M059J (cell line): Measurements from ENCODE around the gene YAF2. TPM values are rescaled to one million over a fixed set of nuclear protein-coding genes. Genes with fewer than 3 reads are reported as not detected.

Source experiments
- DNase-seq: peaks from one replicate; pipeline ENCODE4 v3.0.0-alpha.2; 2012; ENCODE audit warnings: low read depth
- total RNA-seq: library from RNA; depleted of rRNA; stranded (reverse); fragments of >200 nt; shearing (Covaris generic); gene quantifications from 2 replicates; pipeline ENCODE4 v1.2.3, GENCODE V29; 2014

YAF2 gene
- total RNA-seq, 1 experiment from 2014 or later: 17.9 TPM

DNA sequence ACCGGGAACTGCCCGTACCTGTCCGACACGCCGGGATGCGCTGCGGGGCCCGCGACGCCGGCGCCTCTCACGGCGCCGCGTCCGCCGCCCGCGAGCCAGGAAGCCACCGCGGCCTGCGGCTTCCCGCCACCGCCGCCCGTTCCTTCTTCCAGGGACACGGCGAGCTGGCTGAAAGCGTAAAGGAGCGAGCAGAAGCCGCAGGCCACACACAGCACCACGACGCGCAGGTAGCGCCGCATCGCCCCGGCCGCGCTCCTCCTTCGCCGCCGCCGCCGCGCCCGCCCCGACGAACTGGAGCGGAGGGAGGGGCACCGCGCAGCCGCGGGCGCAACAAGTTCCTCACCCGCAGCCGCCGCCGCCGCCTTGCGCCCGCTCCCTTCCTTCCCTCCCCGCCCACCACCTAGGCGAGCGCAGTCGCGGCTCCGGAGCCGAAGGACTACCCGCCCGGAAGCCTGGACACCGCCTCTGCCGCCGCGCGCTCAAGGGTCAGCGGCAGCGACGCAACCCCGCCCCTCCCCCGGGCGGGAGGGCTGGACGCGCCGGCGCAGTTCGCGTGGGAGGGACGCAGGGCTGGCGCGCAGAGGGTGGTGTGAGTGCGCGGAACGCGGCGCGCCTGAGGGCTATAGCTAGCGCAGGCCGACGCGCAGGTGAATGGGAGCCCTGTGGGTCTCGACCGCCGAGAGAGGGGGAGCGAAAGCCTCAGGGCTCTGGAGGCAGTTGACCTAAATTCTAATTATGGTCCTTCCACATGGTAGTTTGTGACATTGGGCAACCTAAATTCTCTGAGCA, 93.4 kb downstream of the YAF2 start, which contains the start of gene GXYLT1:
Gene GXYLT1, minus strand, starts transcription at position 467 of the 789 bp plus-strand sequence. Its CDS starts 228 bp downstream, at position 239.
- peak; percentile 92 for DNase-seq

DNA sequence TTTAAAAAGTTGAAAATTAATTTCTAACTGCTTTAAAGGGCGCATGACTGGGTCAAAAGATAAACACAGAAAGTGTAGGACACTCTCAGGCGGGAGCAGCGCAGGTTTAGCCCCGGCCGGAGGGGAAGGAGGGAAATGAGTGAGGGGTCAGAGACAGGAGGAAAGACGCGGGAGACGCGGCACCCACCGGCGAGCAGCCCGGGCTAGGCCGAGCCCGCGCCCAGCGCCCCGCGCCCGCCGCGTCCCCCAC, 94.0 kb downstream of the YAF2 start:
- peak; percentile 32 for DNase-seq

DNA sequence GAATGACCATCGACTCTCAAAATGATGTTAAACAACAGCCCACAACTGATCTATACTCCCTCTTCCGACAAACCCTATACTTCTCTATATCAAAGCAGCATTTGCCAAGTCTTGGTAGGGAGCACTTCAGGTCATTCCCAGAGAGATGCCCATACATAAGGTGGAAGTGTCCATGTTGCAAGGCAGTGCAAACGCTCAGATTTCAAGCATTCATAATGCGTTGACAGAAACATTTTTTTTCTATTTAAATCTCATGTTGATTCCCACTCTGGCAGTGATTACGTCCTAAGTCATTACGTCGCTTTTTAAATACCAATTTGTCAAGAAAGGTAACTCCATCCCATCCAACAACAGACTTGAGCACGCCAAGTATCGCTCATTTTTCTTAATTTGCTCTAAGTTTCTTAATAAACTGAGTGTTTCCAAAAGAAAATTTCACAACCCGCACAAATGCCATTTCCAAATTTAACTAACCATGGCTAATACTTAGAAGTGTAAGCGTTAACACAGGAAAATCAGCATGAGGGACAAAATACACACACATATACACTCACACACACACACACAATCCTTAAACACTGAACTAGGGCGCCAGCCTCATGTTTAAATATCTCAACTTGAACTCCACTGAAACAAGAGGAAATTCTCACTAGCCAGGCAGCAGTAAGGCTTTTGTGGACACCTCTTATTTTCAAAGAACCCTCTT, 94.4 kb downstream of the YAF2 start:
- peak; percentile 19 for DNase-seq

DNA sequence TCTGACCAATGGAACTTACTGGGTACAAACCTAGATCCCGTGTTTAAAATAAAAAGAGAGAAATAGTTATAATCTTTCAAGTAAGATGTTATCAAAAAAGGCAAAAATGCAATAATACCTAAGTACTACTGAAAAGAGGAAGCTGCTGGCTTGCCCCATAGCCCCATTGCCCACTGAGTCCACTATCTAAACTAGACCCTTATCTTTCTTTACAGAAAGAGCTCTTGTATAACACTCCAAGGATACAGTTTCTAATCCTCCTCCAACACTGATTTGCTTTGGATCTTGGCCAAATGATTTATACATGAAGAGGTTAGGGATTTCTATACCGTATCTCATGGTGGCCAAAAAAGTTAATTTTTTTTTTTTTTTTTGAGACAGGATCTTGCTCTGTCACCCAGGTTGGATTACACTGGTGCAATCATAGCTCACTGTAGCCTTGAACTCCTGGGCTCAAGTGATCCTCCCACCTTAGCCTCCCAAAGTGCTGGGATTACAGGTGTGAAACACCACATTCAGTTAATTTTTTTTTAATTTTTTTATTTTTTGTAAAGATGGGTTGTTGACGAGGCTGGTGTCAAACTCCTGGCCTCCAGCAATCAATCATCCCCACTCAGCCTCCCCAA, 96.0 kb downstream of the YAF2 start:
- no peak for DNase-seq

DNA sequence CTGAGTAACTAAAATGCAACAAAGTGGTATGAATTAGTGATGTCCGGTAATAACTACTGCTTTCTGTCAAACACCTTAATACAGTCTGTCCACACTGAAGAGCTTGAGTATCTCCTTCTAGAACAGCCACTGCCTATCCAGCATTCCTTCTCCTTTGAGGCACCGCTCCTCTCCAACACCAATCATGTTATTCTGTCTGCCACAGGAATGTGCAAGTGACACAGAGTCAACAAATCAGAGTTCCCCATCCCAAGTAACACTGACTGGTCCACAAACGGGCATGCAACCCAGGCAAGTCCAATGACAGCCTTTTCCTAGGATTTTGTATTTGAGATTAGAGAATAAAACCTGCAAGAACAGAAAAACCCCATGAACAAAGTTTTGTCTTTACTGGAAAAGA, 97.1 kb downstream of the YAF2 start:
- peak; percentile 71 for DNase-seq

DNA sequence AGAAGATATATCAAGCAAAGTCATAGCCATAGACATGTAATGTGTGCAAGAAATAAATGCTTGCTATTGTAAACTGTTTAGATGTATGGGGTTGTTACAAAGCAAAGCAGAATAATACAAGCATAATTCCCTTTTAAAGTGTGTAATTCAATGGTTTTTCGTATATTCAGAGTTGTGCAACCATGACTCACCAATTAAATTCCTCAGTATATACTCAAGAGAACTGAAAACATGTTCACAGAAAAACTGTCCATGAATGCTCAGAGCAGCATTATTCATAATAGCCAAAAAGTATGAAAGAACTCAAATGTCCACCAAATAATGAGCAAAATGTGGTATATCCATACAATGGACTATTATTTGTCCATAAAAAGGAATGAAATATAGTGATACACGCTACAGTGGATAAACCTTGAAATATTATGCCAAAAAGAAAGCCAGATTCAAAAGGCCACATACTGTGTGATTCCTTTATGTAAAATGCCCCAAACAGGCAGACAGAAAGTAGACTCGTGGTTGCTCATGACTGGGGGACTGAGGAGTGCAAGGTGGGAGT, 102.7 kb downstream of the YAF2 start:
- DNase-seq: peak; percentile 61

DNA sequence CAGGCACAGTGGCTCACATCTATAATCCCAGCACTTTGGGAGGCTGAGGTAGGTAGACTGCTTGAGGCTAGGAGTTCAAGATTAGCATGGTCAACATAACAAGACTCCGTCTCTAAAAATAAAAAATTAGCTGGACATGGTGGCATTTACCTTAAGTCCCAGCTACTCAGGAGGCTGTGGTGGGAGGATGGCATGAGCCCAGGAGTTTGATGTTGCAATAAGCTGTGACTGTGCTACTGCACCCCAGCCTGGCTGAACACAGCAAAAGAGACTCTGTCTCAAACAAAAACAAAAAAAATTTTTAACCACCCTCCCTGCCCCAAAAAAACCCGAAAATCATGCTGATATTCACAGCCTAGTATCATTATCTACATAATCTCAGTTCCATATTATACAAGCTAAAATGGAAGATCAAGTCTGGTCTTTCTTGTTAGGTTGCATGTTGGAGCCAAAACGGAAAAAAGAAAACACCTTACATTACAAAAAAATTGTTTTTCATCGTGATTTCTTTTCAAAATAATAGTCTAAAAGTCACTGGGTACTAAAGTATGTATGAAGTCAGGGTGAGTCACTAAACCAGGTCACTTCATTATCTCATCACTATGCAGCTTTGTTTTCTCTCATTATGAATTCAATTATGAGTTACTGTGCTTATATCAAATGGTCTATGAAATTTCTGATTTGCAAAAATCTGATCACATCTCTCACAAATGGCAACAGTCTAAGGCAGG, 107.2 kb downstream of the YAF2 start:
- peak; percentile 77 for DNase-seq

DNA sequence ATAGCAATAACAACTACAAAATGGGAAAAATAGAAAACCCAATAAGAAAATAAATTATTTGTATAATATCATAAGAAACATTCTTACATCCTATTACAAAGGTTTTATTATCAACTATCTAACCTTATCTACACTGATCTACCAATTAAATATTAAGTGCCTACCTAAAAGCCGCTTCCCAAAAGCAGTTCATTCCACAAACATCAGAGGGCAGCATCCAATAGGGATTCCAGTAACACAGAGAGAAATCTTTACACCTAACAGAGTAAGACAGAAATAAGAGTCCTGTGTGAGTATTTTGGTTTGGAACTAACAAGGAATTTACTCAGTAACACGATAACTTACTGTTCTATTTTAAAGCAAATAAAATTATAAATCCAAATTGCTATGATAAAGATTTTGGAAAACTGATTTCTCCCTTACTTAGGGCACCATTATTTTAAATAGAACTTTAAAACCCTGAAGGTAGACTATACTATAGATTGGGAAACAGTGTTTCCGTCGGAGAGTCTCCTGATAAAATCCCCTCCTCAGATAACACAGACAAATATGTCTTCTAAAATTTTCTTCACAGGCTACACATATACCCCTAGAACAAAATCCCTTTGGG, 108.3 kb downstream of the YAF2 start:
- peak; percentile 77 for DNase-seq

DNA sequence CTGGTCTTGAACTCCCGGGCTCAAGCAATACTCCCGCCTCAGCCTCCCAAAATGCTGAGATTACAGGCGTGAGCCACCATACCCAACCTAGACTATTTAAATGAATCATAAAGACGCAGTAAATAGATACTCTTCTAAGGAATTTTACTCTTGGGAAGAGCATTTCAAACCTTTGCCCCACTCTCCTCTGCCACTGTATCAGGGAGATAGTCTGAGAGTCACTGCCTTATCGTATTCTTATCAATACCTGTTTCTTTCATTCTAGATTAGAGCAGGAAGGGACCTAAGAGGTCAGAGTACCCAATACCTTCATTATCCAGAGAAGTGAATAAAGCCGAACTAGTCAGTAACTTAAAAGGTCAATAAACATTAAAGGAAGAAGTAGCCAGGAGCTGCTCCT, 109.2 kb downstream of the YAF2 start:
- DNase-seq: no peak

DNA sequence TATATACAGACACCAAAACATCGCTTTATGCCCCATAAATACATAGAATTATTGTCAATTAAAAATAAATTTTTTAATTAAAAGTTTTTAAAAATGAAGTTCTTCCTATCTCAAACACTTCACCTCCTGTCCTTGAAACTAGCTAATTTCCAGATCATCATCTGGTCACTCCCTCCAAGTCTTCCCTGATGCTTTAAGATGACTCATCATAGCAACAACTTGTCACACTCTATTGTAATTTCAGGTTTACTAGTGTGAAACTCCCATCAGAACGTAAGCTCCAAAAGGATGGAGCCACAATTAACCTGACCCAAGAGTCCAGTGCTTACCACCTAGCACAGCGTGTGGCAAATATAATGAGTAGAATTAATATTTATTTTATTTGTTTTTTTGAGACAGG, 109.7 kb downstream of the YAF2 start:
- peak; percentile 56 for DNase-seq

DNA sequence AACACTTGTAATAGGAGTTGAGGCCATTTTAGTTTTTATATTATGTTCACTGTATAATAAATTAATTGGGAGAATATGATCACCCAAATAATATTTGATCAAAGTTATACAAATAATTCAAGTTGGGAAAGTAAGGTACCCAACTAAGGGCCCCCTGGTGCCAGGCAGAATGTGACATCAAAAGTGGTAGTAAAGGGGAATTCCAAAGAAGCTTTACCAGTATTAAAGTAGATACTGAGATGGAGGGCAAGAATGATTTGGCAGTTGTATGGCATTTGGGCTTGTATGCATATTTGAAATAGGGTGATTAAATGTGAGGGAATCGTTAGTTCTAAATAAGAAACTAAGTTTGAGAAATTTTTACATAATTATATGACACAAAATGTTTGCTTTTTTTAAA, 111.1 kb downstream of the YAF2 start:
- no peak for DNase-seq

DNA sequence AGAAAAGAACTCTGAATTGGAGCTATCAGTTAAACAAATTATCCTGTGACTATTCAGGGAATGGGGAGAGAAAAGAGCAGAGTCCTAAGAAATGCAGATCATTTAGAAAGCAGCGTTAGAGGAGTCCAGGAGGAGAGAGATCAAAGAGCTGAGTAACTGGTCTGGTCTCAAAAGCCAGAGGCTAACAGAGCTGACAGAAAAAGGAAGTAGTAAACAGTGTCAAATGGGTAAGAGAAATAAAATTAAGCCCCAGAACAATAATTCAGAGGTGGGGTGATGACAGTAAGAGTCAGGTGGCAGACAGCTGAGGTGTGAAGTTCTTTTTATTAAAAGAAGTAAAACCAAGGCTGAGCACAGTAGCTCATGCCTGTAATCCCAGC, 112.7 kb downstream of the YAF2 start:
- DNase-seq: no peak

DNA sequence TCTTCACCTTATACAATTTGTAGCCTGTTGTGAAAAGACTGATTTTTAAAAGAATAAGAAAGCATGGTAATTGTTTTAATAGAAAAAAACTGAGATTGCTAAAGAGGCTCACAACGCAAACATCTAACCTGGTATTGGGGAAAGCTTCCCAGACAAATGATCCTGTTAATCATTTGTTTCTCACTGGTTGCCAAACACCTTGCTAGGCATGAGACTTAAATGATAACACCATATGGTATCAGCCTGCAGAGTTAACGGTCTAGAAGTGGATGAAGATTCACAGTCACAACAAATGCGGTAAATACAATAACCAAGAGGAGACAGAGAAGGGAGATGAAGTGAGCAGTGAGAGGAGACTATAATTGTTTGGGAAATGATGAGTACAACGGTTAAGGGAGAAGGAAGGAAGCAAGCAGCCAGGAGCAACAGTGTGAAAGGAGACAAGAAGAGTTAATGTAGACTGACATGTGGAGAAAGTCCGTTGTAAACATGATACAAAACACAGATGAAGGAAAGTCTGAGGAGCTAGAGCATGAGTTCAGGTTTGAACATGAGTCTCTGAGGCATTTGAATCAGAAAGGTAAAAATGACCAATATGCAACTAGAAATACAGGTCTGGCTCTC, 113.2 kb downstream of the YAF2 start:
- no peak for DNase-seq

DNA sequence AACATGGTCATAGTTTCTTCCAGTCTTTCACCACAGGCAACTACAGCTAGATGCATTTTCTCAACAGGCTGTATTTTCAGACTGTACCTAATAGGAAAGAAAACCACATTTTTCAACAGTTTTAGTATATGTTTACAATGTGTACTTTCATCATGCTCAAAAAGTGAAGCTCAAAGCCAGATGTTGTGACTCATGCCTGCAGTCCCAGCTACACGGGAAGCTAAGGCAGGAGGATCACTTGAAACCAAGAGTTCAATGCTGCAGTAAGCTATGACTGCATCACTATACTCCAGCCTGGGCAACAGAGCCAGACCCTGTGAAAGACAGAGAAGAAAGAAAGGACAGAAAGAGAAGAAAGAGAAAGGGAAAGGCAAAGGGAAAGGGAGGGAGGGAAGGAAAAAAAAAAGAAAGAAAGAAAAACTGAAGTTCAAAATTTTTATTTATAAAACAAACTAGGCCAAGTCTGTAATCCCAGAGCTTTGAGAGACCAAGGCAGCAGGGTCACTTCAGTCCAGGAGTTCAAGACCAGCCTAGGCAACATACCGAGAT, 118.9 kb downstream of the YAF2 start:
- DNase-seq: peak; percentile 74

DNA sequence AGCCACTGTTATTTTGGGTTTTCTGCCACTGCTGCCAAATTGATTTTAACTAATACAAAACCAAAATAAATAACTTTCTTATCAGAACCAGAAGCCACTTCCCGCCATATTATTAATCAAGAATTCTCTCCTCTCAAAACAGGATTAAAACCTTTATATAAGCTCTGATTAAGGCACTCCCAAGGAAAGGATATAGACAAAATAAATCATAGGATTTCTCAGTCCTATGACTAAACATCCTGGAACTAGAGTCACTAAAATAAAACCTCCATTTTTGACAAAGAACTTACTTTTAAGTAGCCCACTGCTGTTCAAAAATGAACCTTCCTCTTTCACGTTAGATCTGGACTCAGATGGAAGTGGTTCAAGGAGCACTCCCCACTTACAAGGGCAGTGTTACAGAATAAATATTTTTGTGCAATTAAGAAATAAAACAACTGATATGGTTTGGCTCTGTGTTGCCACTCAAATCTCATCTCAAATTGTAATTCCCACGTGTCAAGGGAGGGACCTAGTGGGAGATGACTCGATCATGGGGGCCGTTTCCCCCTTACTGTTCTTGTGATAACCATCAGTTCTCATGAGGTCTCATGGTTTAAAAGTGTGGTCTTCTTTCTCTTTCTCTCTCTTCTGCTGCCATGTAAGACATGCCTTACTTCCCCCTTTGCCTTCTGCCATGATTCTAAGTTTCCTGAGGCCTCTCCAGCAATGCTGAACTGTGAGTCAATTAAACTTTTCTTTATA, 119.7 kb downstream of the YAF2 start:
- DNase-seq: no peak

DNA sequence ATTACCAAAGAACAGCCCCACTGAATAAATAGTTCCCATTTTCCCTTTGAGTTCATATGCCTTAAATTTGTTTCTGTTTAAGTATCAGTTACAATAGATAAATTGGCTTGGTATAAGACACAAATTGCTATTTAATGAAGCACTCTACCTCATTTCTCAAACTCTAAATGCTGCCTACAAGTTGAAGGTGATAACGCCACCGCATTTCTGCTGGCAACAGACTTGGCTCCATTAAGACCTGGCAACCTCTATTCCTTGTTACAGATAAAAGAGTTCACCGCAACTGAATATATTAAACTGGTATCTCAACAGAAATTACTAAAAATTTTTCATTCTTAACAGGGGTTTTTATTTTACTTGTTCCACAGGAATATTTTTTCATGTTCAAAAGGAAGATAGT, 129.0 kb downstream of the YAF2 start:
- no peak for DNase-seq
